ENCODE measurements around the gene PTGES3. TPM values are rescaled to one million over a fixed set of nuclear protein-coding genes. Genes with fewer than 3 reads are reported as not detected.
A peak's percentile ranks its signal among the peaks of the same experiment; 100 is the strongest.

The PTGES3 gene
- total and polyA plus RNA-seq, 3 donors from 2014 or later: 102 to 267 (median 110) TPM

DNA sequence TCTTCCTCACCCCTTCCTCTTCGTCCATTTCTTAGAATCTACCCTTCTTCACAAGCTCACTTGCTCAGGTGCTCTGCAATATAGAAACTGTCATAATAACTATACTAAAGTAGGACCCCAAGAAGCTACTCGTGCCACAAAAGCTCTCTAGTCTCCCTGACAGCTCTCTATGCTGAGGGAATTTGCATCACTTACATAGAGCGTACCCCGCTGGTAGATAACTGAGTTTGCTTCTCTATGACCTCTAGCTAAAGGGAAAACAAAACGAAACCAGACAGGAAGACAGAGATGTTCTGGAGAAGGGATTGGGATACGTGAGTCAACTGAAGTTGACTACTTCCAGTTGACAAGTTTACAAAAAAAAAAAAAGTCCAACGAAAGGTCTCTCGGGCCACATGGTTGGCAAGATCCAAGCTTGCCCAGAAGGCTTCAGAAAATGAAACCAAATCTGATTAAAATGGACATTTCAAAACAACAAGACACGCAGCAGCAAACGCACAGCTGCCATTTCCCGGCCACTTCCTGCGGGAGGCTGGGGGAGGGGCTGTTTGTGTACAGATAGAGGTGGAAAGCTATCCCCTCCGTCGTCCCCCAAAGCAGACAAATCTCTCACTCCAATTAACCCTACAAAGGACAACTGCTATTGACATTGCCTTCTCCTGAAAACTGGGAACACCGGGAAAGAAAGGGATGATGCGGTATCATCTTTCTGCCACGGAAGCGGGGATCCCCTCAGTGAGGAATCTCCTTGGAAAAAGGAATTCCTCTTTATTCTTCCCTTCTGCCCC lies 59.2 kb downstream of the PTGES3 start:
- peaks cover 58% of the 10 kb centered on the region for H3K4me1 ChIP-seq
- TF ChIP-seq POLR2A (IDR thresholded peaks at IDR 0.05): no peak
- TF ChIP-seq CTCF (IDR thresholded peaks at IDR 0.05): no peak
- whole genome bisulfite sequencing, 2 donors: 0% methylated on average over 18 of the region's 18 CpGs
- peak; percentile 85 for DNase-seq
- no peaks in the 10 kb centered on the region for H3K27me3 ChIP-seq
- peak overlapping the region; percentile 88 to 100 for H3K4me3 ChIP-seq
- intact Hi-C loops (cut with DNase I; ENCODE audit: low total_unique reads): no loop called here
- H3K27ac ChIP-seq: peak overlapping the region; percentile 97
- H3K36me3 ChIP-seq (ENCODE audit: low read depth, missing control alignments): no peaks in the 10 kb centered on the region
- H3K9me3 ChIP-seq: no peaks in the 10 kb centered on the region

DNA sequence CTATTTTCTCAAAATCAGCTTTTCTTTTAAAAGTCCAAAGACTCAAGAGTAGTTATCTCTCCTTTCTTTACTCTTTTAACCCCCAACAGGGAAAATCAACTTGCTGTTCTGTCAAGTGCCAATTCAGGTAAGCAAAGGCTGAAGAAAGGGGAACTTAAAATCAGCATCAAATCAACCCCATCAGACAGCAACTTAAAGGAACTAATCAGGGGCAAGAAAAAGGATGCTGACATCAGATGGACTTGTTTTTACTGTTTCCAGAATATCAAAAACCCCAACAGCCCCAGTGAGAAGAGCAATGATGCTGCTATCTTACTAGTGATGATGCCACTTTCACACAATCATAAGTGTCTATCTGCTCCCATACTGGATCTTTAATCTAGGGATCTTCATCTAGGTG lies 61.4 kb downstream of the PTGES3 start:
- TF ChIP-seq POLR2A (IDR thresholded peaks at IDR 0.05) (no peak), CTCF (IDR thresholded peaks at IDR 0.05) (no peak)
- no peaks in the 10 kb centered on the region for H3K36me3 ChIP-seq (ENCODE audit: low read depth, missing control alignments)
- intact Hi-C loops (cut with DNase I; ENCODE audit: low total_unique reads): no loop called here
- H3K27ac ChIP-seq: peak overlapping the region in 1 of 2 donors; percentile 56
- H3K9me3 ChIP-seq: no peaks in the 10 kb centered on the region
- H3K4me3 ChIP-seq: no peak overlapping the region
- H3K4me1 ChIP-seq: peaks cover 50% of the 10 kb centered on the region
- H3K27me3 ChIP-seq: no peaks in the 10 kb centered on the region
- DNase-seq: no peak

- no peaks in the 10 kb centered on the region for H3K27me3 ChIP-seq
- no peaks in the 10 kb centered on the region for H3K36me3 ChIP-seq (ENCODE audit: low read depth, missing control alignments)
- no peak overlapping the region for H3K4me3 ChIP-seq
- no peaks in the 10 kb centered on the region for H3K9me3 ChIP-seq
- peaks cover 37% of the 10 kb centered on the region for H3K4me1 ChIP-seq
- DNase-seq: no peak
- intact Hi-C loops (cut with DNase I; ENCODE audit: low total_unique reads): no loop called here
- no peak overlapping the region for H3K27ac ChIP-seq
- 45 to 58% methylated on average over 1 of the region's 1 CpG for WGBS, 2 donors
- TF ChIP-seq CTCF (IDR thresholded peaks at IDR 0.05): no peak
- TF ChIP-seq POLR2A (IDR thresholded peaks at IDR 0.05): no peak
These were observed 65.5 kb downstream of the PTGES3 start for GRCh38 chr12:56622535-56622934.

- DNase-seq: no peak
- peaks cover 10% of the 10 kb centered on the region for H3K4me1 ChIP-seq
- intact Hi-C loops (cut with DNase I; ENCODE audit: low total_unique reads): no loop called here
- no peaks in the 10 kb centered on the region for H3K36me3 ChIP-seq (ENCODE audit: low read depth, missing control alignments)
- no peak overlapping the region for H3K4me3 ChIP-seq
- H3K27me3 ChIP-seq: no peaks in the 10 kb centered on the region
- no peak overlapping the region for H3K27ac ChIP-seq
- no peaks in the 10 kb centered on the region for H3K9me3 ChIP-seq
- TF ChIP-seq POLR2A (IDR thresholded peaks at IDR 0.05): no peak
- no peak for TF ChIP-seq CTCF (IDR thresholded peaks at IDR 0.05)
These were observed 71.2 kb downstream of the PTGES3 start for GRCh38 chr12:56616925-56617324.

- H3K9me3 ChIP-seq: no peaks in the 10 kb centered on the region
- peaks cover 10% of the 10 kb centered on the region for H3K4me1 ChIP-seq
- intact Hi-C loops (cut with DNase I; ENCODE audit: low total_unique reads): no loop called here
- DNase-seq: no peak
- WGBS, 2 donors: 83 to 91% methylated on average over 3 of the region's 3 CpGs
- H3K27me3 ChIP-seq: no peaks in the 10 kb centered on the region
- H3K27ac ChIP-seq: no peak overlapping the region
- TF ChIP-seq POLR2A (IDR thresholded peaks at IDR 0.05) (no peak), CTCF (IDR thresholded peaks at IDR 0.05) (no peak)
- H3K4me3 ChIP-seq: no peak overlapping the region
- H3K36me3 ChIP-seq (ENCODE audit: low read depth, missing control alignments): no peaks in the 10 kb centered on the region
These were observed 71.8 kb downstream of the PTGES3 start for GRCh38 chr12:56616244-56616643.

Data from testis (tissue), 3 donors.